Panc1 (cell line): ENCODE measurements around the gene FGFR4. TPM values are rescaled to one million over a fixed set of nuclear protein-coding genes. Genes with fewer than 3 reads are reported as not detected.

ENCODE experiments used
- ATAC-seq: fragments of 200-7000 bp; cut with Tn5 transposase; 2 replicates; pipeline ENCODE4 v1.9.1; 2020; ENCODE audit warnings: mild to moderate bottlenecking, moderate library complexity
- BruUV-seq: library from RNA; stranded (reverse); fragments of 400-500 nt; replicated peaks from 2 replicates; lab custom pipeline; 2021; lab: Mats Ljungman, UMichigan
- CTCF ChIA-PET: fragments of 300-600 bp; sonication (Branson Sonifier 250); formaldehyde crosslinking; loops from one replicate; lab custom pipeline; 2022; ENCODE audit warnings: antibody characterized with exemption; lab: Charles Lee
- POLR2A ChIA-PET: fragments of 300-600 bp; sonication (Branson Sonifier 250); formaldehyde crosslinking; loops from one replicate; lab custom pipeline; 2022; ENCODE audit warnings: antibody characterized with exemption; lab: Charles Lee
- DNase-seq: peaks from one replicate; pipeline ENCODE4 v3.0.0-alpha.2; 2010; ENCODE audit warnings: low read depth, low spot score
- H3K27ac ChIP-seq: 2 replicates; pipeline ENCODE4 v1.5.1; 2011; ENCODE audit warnings: mild to moderate bottlenecking, low read length, inconsistent platforms
- H3K27me3 ChIP-seq: fragments of 200-500 bp; sonication (Bioruptor generic); 2 replicates; pipeline ENCODE4 v1.6.0; 2014; ENCODE audit warnings: low read length, inconsistent platforms; ENCODE audit not compliant: control insufficient read depth, insufficient read depth
- H3K36me3 ChIP-seq: fragments of 200-500 bp; sonication (Bioruptor generic); 2 replicates; pipeline ENCODE4 v1.5.1; 2014; ENCODE audit warnings: inconsistent platforms, mild to moderate bottlenecking, low read length, moderate library complexity; ENCODE audit not compliant: control insufficient read depth, insufficient read depth
- H3K4me1 ChIP-seq: 2 replicates; pipeline ENCODE4 v1.5.1; 2011; ENCODE audit warnings: inconsistent platforms, mild to moderate bottlenecking, low read length, moderate library complexity; ENCODE audit not compliant: control insufficient read depth, insufficient read depth
- H3K4me3 ChIP-seq, 2 experiments: 2 replicates each; pipeline ENCODE4 v1.5.1; 2011 to 2012; ENCODE audit warnings: low read depth in 2 of 2, low read length in 2 of 2, mild to moderate bottlenecking in 2 of 2, inconsistent platforms in 1 of 2, moderate library complexity in 1 of 2
- H3K9me3 ChIP-seq: fragments of 200-500 bp; sonication (Bioruptor generic); 2 replicates; pipeline ENCODE4 v1.5.1; 2014; ENCODE audit warnings: low read depth, mild to moderate bottlenecking, inconsistent platforms, low read length, moderate library complexity; ENCODE audit not compliant: control insufficient read depth, insufficient read depth
- CTCF ChIP-seq: fragments of 450-650 bp; IDR thresholded peaks from 2 replicates; pipeline ENCODE4 v1.5.1; 2017; ENCODE audit warnings: mild to moderate bottlenecking
- POLR2AphosphoS5 ChIP-seq: IDR thresholded peaks from 2 replicates; pipeline ENCODE4 v1.6.1; 2012; ENCODE audit warnings: mild to moderate bottlenecking, low read depth, low read length, moderate library complexity
- REST ChIP-seq, 2 experiments: IDR thresholded peaks; 2 replicates each; pipeline ENCODE4 v1.6.1; 2011 to 2012; ENCODE audit warnings: low read depth in 2 of 2, control low read depth in 1 of 2, low read length in 1 of 2, mild to moderate bottlenecking in 1 of 2, moderate library complexity in 1 of 2; ENCODE audit not compliant: insufficient read depth in 1 of 2
- SIN3A ChIP-seq: IDR thresholded peaks from 2 replicates; pipeline ENCODE4 v1.6.1; 2012; ENCODE audit warnings: low read depth, mild to moderate bottlenecking, low read length, moderate library complexity, borderline replicate concordance; ENCODE audit not compliant: insufficient read depth
- TCF7L2 ChIP-seq: IDR thresholded peaks from 2 replicates; pipeline ENCODE4 v1.6.1; 2011; ENCODE audit warnings: mild to moderate bottlenecking, low read depth, low read length, inconsistent platforms
- in situ Hi-C: cut with HindIII; loops from 2 replicates; pipeline ENCODE4 v1.10.0; 2016; ENCODE audit warnings: low sequenced_read_pairs, low pct_unique_long_range_greater_than_20kb
- intact Hi-C: fragments of 100-400 bp; cut with micrococcal nuclease; formaldehyde crosslinking; loops from one replicate; pipeline ENCODE4 v1.10.0; 2022; ENCODE audit not compliant: unreplicated experiment
- total RNA-seq: library from RNA; stranded (reverse); gene quantifications from one replicate; pipeline ENCODE4 v1.2.1, GENCODE V29; 2021; ENCODE audit not compliant: unreplicated experiment

The FGFR4 gene
- total RNA-seq, 1 experiment from 2014 or later: 7.5 TPM

GRCh38 chr5:177067503-177067902, 19.2 kb upstream of the FGFR4 start:
- H3K27me3 ChIP-seq: no peaks in the 10 kb centered on the region
- ATAC-seq (no peak), DNase-seq (no peak)
- no peak for TF ChIP-seq REST (IDR thresholded peaks at IDR 0.05; ENCODE audit: insufficient read depth in 1 of 2, low read depth in 2 of 2, low read length in 1 of 2)
- no peak for TF ChIP-seq CTCF
- TF ChIP-seq POLR2AphosphoS5: no peak
- TF ChIP-seq SIN3A: no peak
- no peak for TF ChIP-seq TCF7L2
- no peaks in the 10 kb centered on the region; the same call in 1 of the 2 replicates for H3K36me3 ChIP-seq
- intact Hi-C loops: no loop called here
- H3K4me3 ChIP-seq: no peak overlapping the region
- H3K4me1 ChIP-seq: no peaks in the 10 kb centered on the region
- in situ Hi-C loops: no loop called here
- ChIA-PET POLR2A (no interaction called here), CTCF (no interaction called here)
- H3K27ac ChIP-seq: no peak overlapping the region
- no TSS peak for BruUV-seq
- no peaks in the 10 kb centered on the region for H3K9me3 ChIP-seq

GRCh38 chr5:177070536-177071191, 16.1 kb upstream of the FGFR4 start:
- POLR2A ChIA-PET: no interaction called here
- H3K4me1 ChIP-seq: no peaks in the 10 kb centered on the region
- no peak overlapping the region for H3K27ac ChIP-seq
- CTCF ChIA-PET: interaction anchor here (0.5 to 1.4 kb wide), 4 partner anchors 16 to 382 kb away, joined by 4 to 14 read pairs (median 6); partner anchors contain the start of gene FGFR4
- no TSS peak for BruUV-seq
- H3K36me3 ChIP-seq: no peaks in the 10 kb centered on the region
- in situ Hi-C loops (no loop called here), intact Hi-C loops (loop anchor here (2.0 kb wide), 1 partner anchor 42 kb away; no protein-coding TSS in a partner anchor)
- H3K4me3 ChIP-seq: no peak overlapping the region
- TF ChIP-seq SIN3A: no peak
- no peak for TF ChIP-seq REST (IDR thresholded peaks at IDR 0.05; ENCODE audit: insufficient read depth in 1 of 2, low read depth in 2 of 2, low read length in 1 of 2)
- TF ChIP-seq CTCF: no peak
- TF ChIP-seq TCF7L2: no peak
- TF ChIP-seq POLR2AphosphoS5: no peak
- H3K9me3 ChIP-seq: no peaks in the 10 kb centered on the region
- no peaks in the 10 kb centered on the region for H3K27me3 ChIP-seq
- DNase-seq (no peak), ATAC-seq (no peak)
